GM10266 (cell line): ENCODE results near the gene TBPL2.
"Not testable (repeated sequence)": the region's sequence is repeated elsewhere in the genome, so short reads cannot be mapped to it uniquely, and the experiment has no call there.

Experiments used
- DNase-seq: peaks from one replicate; pipeline ENCODE4 v3.0.0; 2012; ENCODE audit errors: extremely low spot score
- CTCF ChIP-seq: IDR thresholded peaks from 2 replicates; pipeline ENCODE4 v1.5.1; 2012; ENCODE audit warnings: mild to moderate bottlenecking, low read depth; ENCODE audit not compliant: control insufficient read depth, insufficient read depth; ENCODE audit errors: missing control alignments

TBPL2 gene

GRCh38 chr14:55467307-55467706 is 26.9 kb upstream of the TBPL2 start:
- DNase-seq: no peak

GRCh38 chr14:55458800-55459515 is 18.5 kb upstream of the TBPL2 start:
- DNase-seq: peak; percentile 77
- TF ChIP-seq CTCF: no peak

More at GRCh38 chr14:55467307-55467706, 26.9 kb upstream of the TBPL2 start:
- TF ChIP-seq CTCF: no peak

- no peak for DNase-seq
- no peak for TF ChIP-seq CTCF
These were observed 17.1 kb upstream of the TBPL2 start for GRCh38 chr14:55457496-55457895.

GRCh38 chr14:55456411-55456810 is 16.0 kb upstream of the TBPL2 start:
- DNase-seq: not testable (repeated sequence)

- TF ChIP-seq CTCF: no peak
- DNase-seq: no peak
These were observed 14.0 kb upstream of the TBPL2 start for GRCh38 chr14:55454264-55455002.

GRCh38 chr14:55451950-55452349 is 11.5 kb upstream of the TBPL2 start:
- no peak for DNase-seq
- TF ChIP-seq CTCF: no peak

GRCh38 chr14:55451398-55451797 is 11.0 kb upstream of the TBPL2 start:
- no peak for DNase-seq
- TF ChIP-seq CTCF: no peak

- no peak for DNase-seq
- TF ChIP-seq CTCF: no peak
These were observed 10.6 kb upstream of the TBPL2 start for GRCh38 chr14:55450987-55451386.
